Measurements from ENCODE around the gene CHD2. TPM values are rescaled to one million over a fixed set of nuclear protein-coding genes. Genes with fewer than 3 reads are reported as not detected.

CHD2 gene
- total and polyA plus RNA-seq, 4 donors = 13.9 to 90.2 (median 49.4) TPM

DNA sequence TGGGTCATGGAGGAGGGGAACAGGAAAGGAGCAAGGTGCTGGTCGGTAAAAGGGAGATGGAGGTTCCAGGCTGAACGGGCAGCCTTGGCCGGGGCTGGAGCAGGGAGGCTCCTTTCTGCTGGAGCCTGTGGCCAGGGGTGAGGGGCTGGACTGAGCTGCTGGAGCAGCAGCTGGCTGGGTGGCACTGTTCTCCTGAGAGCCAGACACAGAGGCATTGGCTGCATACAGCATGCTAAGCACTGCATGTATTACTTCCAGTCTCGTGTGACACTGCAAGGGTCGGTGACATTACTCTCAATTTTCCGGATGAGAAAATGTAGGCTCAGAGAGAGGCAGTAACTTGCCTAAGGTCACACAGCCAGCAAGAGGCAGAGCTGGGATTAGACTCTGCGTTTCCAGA is 146.6 kb downstream of the CHD2 start:
- no peak overlapping the region for H3K9ac ChIP-seq (ENCODE audit: low read depth in 1 of 2, low read length in 2 of 2)
- H3K27ac ChIP-seq (ENCODE audit: low read depth in 1 of 2, low read length in 2 of 2) = no peak overlapping the region
- no peaks in the 10 kb centered on the region for H3K4me1 ChIP-seq (ENCODE audit: control insufficient read depth in 4 of 4, insufficient read depth in 4 of 4, low read length in 3 of 4)
- H3K27me3 ChIP-seq (ENCODE audit: control insufficient read depth in 4 of 4, insufficient read depth in 4 of 4, low read length in 3 of 4) = no peaks in the 10 kb centered on the region
- WGBS = 64% methylated on average over 7 of the region's 7 CpGs
- H3K9me3 ChIP-seq (ENCODE audit: control insufficient read depth in 4 of 4, low read length in 3 of 4) = peaks cover 0 to 4% (median 2%) of the 10 kb centered on the region in 4 donors
- no peak overlapping the region for H3K4me3 ChIP-seq (ENCODE audit: low read depth in 1 of 3, low read length in 3 of 3)
- TF ChIP-seq JUND (IDR thresholded peaks at IDR 0.05) = no peak
- TF ChIP-seq, protein P1, sequence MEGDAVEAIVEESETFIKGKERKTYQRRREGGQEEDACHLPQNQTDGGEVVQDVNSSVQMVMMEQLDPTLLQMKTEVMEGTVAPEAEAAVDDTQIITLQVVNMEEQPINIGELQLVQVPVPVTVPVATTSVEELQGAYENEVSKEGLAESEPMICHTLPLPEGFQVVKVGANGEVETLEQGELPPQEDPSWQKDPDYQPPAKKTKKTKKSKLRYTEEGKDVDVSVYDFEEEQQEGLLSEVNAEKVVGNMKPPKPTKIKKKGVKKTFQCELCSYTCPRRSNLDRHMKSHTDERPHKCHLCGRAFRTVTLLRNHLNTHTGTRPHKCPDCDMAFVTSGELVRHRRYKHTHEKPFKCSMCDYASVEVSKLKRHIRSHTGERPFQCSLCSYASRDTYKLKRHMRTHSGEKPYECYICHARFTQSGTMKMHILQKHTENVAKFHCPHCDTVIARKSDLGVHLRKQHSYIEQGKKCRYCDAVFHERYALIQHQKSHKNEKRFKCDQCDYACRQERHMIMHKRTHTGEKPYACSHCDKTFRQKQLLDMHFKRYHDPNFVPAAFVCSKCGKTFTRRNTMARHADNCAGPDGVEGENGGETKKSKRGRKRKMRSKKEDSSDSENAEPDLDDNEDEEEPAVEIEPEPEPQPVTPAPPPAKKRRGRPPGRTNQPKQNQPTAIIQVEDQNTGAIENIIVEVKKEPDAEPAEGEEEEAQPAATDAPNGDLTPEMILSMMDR (IDR thresholded peaks at IDR 0.05; ENCODE audit: low read depth, low read length, missing input control) = no peak
- TF ChIP-seq ZBTB33 (IDR thresholded peaks at IDR 0.05) = no peak
- no peak for TF ChIP-seq HNF4G (IDR thresholded peaks at IDR 0.05)
- TF ChIP-seq HNF4A (conservative IDR thresholded peaks at IDR 0.05) = no peak
- TF ChIP-seq FOXA1 (IDR thresholded peaks at IDR 0.05) = no peak
- TF ChIP-seq RXRA (IDR thresholded peaks at IDR 0.05) = no peak
- TF ChIP-seq FOXA2 (IDR thresholded peaks at IDR 0.05) = no peak
- no peak for TF ChIP-seq EGR1 (IDR thresholded peaks at IDR 0.05; ENCODE audit: low read depth in 2 of 2)
- no peak for TF ChIP-seq TAF1 (conservative IDR thresholded peaks at IDR 0.05)
- TF ChIP-seq YY1 (IDR thresholded peaks at IDR 0.05) = no peak
- TF ChIP-seq, protein P2, sequence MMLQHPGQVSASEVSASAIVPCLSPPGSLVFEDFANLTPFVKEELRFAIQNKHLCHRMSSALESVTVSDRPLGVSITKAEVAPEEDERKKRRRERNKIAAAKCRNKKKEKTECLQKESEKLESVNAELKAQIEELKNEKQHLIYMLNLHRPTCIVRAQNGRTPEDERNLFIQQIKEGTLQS (IDR thresholded peaks at IDR 0.05) = no peak
- no peak for TF ChIP-seq SP1 (IDR thresholded peaks at IDR 0.05)
- TF ChIP-seq NR2F2 (IDR thresholded peaks at IDR 0.05) = no peak
- no peak for TF ChIP-seq GABPA (IDR thresholded peaks at IDR 0.05 in 1 of 2, conservative IDR thresholded peaks at IDR 0.05 in 1 of 2)
- no peak for DNase-seq (ENCODE audit: low spot score)
- no peaks in the 10 kb centered on the region for H3K36me3 ChIP-seq (ENCODE audit: control insufficient read depth in 4 of 4, insufficient read depth in 3 of 4, low read depth in 1 of 4, low read length in 3 of 4)

- Histone ChIP-seq H3K36me3 (ENCODE audit: control insufficient read depth in 4 of 4, insufficient read depth in 3 of 4, low read depth in 1 of 4, low read length in 3 of 4) (no peaks in the 10 kb centered on the region), H3K9me3 (ENCODE audit: control insufficient read depth in 4 of 4, low read length in 3 of 4) (peaks cover 0 to 4% (median 2%) of the 10 kb centered on the region in 4 donors), H3K27me3 (ENCODE audit: control insufficient read depth in 4 of 4, insufficient read depth in 4 of 4, low read length in 3 of 4) (no peaks in the 10 kb centered on the region), H3K4me3 (ENCODE audit: low read depth in 1 of 3, low read length in 3 of 3) (no peak overlapping the region), H3K9ac (ENCODE audit: low read depth in 1 of 2, low read length in 2 of 2) (no peak overlapping the region), H3K4me1 (ENCODE audit: control insufficient read depth in 4 of 4, insufficient read depth in 4 of 4, low read length in 3 of 4) (no peaks in the 10 kb centered on the region), H3K27ac (ENCODE audit: low read depth in 1 of 2, low read length in 2 of 2) (no peak overlapping the region)
- 83% methylated on average over 18 of the region's 18 CpGs for WGBS
- DNase-seq (ENCODE audit: low spot score) = no peak
- TF ChIP-seq, protein P1 (IDR thresholded peaks at IDR 0.05; ENCODE audit: low read depth, low read length, missing input control) = no peak
- TF ChIP-seq FOXA1 (IDR thresholded peaks at IDR 0.05) (no peak), NR2F2 (IDR thresholded peaks at IDR 0.05) (no peak), HNF4A (conservative IDR thresholded peaks at IDR 0.05) (no peak), GABPA (IDR thresholded peaks at IDR 0.05 in 1 of 2, conservative IDR thresholded peaks at IDR 0.05 in 1 of 2) (no peak), RXRA (IDR thresholded peaks at IDR 0.05) (no peak), ZBTB33 (IDR thresholded peaks at IDR 0.05) (no peak), RAD21 (IDR thresholded peaks at IDR 0.05) (no peak), YY1 (IDR thresholded peaks at IDR 0.05) (no peak), FOXA2 (IDR thresholded peaks at IDR 0.05) (no peak), JUND (IDR thresholded peaks at IDR 0.05) (no peak), EGR1 (IDR thresholded peaks at IDR 0.05; ENCODE audit: low read depth in 2 of 2) (no peak), TAF1 (conservative IDR thresholded peaks at IDR 0.05) (no peak), SP1 (IDR thresholded peaks at IDR 0.05) (no peak), HNF4G (IDR thresholded peaks at IDR 0.05) (no peak)
- TF ChIP-seq, protein P3, sequence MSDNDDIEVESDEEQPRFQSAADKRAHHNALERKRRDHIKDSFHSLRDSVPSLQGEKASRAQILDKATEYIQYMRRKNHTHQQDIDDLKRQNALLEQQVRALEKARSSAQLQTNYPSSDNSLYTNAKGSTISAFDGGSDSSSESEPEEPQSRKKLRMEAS (IDR thresholded peaks at IDR 0.05) = no peak
- TF ChIP-seq, protein P2 (IDR thresholded peaks at IDR 0.05) = no peak
These were observed 147.7 kb downstream of the CHD2 start for GRCh38 chr15:93047621-93048425.
